HG02852 (cell line): ENCODE results near the gene TNFSF10.
"Not testable (repeated sequence)": the region's sequence is repeated elsewhere in the genome, so short reads cannot be mapped to it uniquely, and the experiment has no call there.

ENCODE experiments used
- ATAC-seq: cut with Tn5 transposase; IDR thresholded peaks from one replicate; pipeline ENCODE4 v1.9.1; 2021; ENCODE audit warnings: mild to moderate bottlenecking, moderate library complexity; ENCODE audit not compliant: unreplicated experiment

Gene TNFSF10

DNA sequence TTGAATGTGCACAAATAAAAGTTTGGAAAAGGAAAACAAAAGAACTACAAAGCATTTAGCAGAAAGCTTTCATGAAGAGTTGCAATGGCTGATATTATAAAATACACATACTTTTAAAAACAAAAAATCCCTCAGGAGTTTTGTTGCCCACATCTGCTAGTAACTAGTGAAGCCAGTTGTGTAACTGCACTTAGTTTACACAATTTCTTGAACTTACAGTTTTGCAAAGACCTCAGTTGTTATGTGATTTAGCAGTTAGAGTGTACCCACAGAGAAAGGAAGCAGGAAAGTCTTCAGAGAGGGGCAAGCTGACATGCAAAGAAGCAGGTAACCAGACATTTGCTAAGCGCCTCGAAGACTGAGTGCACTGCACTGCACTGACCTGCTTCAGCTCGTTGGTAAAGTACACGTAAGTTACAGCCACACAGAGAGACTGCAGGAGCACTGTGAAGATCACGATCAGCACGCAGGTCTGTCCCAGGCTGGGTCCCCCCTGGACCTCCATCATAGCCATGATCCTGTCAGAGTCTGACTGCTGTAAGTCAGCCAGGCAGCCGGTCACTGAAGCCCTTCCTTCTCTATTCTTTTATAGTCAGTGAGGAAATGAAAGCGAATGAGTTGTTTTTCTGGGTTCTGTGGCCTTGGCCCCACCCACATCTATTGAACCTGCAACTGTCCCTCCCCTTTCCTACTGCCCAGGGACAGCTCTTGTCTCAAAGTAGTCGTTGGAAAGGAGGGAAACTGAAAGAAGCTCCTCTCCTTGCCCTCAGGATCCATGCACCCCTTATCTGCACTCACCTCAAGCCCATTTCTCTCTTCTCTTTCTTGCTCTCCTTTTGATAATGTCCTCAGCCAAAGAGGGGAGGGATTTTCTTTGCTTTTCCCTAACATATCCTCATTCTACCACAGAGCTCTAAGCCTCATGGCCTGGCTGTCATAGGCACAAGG is at the start of gene TNFSF10:
Gene TNFSF10, minus strand, starts transcription at position 560 of the 948 bp plus-strand sequence. Its CDS starts 46 bp downstream, at position 514.
- peak; percentile 82 for ATAC-seq

DNA sequence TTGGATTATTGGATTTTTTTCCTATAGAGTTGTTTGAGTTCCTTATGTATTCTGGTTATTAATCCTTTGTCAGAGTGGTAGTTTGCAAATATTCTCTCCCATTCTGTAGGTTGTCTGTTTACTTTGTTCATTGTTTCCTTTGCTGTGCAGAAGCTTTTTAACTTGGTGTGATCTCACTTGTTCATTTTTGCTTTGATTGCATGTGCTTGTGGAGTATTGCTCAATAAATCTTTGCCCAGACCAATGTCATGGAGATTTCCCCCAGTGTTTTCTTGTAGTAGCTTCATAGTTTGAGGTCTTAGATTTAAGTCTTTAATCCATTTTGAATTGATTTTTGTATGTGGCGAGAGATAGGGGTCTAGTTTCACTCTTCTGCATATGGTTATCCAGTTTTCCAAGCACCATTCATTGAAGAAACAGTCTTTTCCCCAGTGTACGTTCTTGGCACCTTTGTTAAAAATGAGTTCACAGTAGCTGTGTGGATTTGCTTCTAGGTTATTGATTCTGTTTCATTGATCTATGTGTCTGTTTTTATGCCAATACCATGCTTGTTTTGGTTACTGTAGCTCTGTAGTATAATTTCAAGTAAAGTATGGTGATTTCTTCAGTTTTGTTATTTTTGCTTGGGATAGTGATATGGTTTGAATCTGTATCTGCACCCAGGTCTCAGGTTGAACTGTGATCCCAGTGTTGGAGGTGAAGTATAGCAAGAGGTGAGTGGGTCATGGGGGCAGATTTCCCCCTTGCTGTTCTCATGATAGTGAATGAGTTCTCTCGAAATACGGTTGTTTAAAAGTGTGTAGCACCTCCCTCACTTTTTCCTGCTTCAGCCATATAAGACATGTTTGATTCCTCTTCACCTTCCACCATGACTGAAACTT is 46.1 kb upstream of the TNFSF10 start:
- no peak for ATAC-seq

DNA sequence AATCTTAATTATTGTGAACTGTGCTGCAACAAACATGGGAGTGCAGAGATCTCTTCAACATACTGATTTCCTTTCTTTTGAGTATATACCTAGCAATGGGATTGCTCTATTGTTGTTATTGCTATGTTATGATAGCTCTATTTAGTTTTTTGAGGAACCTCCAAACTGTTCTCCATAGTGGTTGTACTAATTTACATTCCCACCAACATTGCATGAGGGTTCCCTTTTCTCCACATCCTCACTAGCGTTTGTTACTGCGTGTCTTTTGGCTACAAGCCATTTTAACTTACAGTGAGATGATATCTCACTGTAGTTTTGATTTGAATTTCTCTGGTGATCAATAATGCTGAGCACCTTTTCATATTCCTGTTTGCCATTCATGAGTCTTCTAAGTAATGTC is 45.5 kb upstream of the TNFSF10 start:
- no peak for ATAC-seq

DNA sequence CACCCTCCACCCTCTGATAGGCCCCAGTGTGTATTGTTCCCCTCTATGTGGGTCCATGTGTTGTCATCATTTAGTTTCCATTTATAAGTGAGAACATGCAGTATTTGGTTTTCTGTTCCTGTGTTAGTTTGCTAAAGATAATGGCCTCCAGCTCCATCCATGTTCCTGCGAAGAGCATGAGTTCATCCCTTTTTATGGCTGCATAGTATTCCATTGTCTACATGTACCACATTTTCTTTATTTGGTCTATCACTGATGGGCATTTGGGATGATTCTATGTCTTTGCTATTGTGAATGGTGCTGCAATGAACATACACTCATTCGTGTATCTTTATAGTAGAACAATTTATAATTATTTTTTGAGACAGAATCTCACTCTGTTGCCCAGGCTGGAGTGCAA is 43.6 kb upstream of the TNFSF10 start:
- not testable (repeated sequence) for ATAC-seq

DNA sequence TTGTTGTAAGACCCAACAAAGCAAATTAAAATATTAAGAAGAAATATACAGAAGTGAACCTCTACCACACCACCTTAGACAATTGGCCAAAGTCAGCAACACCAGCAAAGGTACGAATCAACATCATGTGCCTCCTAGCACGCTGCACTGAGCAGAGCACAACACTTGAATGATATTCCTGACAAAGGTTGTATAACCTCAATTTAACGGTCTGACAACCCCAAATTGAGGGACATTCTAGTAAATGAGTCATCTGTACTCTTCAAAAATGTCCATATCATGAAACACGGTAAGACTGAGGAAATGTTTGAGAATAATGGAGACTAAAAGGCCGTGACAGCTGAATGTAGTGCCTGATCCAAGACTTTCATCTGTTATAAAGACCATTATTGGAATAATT is 41.3 kb upstream of the TNFSF10 start:
- no peak for ATAC-seq

DNA sequence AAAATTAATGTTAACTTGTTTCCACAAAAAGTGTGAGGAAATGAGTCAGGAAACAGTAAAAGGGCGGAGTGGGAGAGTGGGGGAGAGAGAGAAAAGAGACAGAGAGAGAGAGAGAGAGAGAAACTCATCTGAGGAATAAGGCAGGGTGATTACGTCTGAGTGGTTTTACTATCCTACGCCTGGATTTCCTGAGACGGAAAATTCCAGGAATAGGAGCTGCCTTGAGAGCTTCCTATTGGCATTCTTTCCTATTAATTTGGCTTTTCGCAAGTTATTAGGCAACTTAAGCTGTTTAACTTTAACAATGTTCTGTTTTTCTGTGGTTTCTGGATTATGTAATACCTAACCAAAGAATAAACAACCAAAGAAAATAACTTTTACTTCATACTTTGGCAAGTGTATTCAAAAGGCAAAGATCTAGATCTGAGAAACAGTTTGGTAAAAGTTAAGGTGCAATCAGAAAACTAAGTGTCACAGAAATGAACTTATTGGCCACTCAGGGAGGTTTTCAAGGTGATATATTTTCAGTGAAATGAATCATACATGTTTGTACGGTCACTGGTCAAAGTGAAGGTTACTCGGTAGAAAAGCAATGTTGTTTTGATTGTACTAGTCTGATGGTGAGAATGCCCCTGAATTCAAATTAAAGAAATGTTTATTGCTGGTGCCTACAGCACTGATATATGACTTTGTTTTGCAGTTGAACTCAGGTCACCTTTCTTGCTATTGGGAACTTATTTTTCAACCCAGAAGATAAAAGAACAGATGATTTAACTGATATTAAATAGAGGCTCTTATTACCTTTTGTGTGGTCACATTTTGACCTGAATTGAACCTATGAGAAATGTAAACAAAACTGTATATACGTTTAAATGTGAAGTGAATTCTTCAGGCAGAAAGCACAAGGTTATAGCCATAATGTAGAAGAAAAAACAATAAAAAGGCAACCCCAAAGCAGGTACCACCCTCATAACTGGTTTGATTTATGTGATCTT is 39.9 kb upstream of the TNFSF10 start:
- ATAC-seq: no peak

DNA sequence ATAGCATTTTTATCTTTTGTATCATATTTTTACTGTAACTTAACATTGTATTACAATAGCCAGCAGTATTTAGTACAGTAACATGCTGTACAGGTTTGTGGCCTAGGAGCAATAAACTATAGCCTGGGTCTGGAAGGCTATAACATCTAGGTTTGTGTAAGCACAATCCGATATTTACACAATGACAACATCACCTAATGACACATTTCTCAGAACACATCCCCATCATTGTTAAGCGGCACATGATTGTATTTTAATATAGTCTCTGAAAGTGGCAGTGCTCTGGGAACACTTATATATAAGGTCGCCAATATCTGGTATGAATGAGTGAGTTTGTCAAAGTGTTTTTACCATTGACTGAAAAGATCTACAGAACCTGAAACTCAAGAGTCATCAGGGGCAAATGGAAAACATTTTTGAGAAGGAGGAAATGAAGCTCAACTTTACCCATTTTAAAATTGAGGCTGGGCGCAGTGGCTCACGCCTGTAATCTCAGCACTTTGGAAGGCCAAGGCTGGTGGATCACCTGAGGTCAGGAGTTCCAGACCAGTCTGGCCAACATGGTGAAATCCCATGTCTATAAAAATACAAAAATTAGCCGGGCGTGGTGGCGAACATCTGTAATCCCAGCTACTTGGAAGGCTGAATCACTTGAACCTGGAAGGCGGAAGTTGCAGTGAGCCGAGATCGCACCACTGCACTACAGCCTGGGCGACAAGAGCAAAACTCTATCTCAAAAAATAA is 38.8 kb upstream of the TNFSF10 start:
- ATAC-seq: no peak

DNA sequence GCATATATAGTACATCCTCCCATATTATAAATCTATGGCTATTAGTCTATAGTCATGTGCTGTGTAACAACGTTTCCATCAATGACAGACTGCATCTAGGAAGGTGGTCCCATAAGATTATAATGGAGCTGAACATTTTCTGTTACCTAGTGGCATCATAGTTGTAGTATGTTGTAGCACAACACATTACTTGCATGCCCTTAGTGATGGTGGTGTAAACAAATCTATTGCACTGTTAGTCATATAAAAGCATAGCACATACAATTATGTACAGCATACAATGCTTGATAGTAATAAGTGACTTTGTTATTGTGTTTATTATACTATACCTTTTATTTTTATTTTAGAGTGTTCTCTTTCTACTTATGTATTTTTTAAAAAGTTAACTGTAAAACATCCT is 37.4 kb upstream of the TNFSF10 start:
- ATAC-seq: no peak

DNA sequence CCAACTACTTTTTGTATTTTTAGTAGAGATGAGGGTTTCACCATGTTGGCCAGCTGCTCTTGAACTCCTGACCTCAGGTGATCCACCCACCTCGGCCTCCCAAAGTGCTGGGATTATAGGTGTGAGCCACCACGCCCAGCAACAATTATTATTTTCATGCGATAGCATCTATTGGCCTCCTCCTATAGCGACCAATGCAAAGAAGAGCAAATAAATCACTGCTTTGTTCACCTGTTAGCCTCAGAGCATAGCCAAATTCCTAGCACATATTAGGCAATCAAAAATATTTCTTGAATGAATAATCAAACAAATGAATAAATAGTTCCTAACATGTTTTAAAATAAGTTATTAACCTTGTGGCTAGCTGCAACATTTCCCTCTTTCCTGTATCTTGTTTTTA is 36.8 kb upstream of the TNFSF10 start:
- no peak for ATAC-seq

DNA sequence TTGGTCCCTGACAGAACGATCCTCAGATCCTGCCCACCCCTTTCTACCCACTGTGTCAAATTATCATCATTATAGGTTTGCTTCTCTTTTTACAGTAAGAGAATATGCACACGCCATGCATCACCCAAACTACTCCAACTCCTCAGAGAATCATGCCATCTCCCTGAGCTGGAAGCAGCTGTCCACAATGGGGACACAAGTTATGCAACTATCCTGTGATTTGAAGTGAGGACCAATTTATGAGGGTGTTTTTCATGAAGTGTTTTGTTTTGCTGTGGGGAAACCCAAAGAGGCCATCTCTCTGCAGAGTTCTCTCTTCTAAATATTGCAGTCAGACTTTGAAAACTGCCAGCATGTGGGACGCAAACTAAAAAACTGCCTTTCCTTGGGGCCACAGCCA is 35.8 kb upstream of the TNFSF10 start:
- no peak for ATAC-seq

DNA sequence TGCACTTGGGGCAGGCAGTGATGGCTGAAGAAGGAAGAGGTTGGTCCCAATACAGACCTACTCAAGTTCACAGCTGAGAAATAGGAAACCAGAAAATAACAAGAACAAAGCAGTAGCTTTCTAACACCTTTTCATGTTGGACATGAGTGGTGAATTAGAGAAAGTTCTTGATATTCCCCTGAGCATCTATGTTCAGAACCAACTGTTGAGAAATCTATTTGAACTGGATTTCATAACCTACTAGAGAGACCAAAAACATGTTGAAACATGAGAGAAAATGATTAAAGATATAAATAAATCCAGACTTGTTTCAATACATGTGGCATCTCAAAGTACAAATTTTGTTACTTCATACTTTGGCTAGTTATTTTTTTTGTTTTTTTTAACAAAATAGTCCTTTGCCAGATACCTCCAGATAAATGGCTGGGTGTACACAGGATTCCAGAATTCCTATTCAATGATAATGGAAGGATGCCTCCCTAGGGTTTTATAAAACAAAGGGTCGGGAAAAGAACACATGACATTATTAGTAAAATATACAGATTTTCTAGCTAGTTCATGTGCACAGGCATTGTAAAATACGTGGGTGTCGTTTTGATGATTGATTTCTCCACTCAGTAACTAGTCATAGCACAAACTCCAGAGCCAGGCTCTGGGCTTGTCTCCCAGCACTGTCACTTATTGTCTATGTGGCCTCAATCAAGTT is 34.4 kb upstream of the TNFSF10 start:
- ATAC-seq: no peak

DNA sequence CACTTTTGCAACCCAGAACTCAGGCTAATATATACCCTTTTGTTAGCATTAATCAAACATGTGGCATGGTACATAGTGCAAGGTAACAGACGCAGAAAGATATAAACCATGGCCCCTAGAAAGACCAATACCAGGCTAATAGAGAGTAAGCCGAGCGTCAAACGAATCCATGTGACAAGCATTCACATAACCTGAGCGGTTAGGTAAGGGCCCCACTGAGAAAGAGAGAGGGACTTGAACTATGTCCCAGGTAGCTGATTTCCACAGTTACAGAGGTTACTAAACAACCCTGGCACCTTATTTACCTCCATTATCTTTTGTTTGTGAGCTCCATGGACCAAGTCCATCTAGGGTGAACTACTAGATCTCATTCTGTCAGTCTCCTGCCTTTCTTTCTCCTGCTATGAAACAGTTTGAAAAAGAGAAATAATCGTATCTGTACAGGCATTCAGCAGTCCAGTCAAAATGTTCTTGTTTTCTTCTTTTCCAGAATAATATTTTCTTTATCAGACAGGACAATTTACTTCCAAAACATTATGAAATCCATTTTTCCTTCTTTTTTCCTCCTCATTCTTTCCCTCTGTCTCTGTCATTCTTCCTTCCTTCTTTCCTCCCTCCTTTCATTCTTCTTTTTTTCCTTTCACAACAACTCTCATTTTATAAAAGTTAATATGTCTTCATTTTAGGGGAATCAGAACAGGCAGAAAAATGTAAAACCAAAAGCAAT is 30.5 kb upstream of the TNFSF10 start:
- ATAC-seq: no peak

DNA sequence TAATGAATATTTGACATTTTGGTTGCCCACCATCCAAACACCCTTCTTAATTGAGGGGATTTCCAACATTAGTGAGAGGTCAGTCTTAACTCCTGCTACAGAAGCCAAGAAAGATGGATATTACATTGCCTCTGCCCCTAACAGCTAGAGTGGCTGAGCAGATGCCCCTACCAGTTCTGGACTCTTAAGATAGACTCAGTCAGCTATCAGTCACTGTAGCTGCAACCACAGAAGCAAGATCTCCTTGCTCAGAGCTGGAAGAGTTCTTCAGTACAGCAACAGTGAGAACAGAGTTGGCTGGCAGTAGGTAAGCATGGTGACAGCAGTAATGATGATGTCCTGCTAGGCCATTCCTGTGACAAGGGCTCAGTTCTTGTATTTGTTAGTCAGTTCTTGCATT is 29.4 kb upstream of the TNFSF10 start:
- ATAC-seq: no peak

DNA sequence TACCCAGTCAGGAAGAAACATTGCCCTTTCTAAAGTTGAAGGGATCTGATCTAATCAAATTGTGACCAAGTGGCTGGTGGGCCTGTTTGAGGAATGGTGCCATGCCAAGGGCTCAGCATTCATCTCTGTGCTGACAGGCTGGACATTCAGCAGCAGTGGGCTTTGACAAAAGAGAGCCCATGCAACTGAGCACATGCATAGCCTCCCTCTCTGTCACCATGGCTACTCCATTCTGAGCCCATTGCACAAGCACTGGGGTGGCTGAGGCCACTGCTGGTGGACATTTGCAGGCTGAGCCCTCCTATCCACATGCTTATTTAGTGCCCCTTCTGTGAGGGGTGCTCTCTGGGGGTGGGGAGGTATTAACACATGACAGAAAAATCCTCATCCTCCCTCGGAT is 28.6 kb upstream of the TNFSF10 start:
- ATAC-seq: no peak

DNA sequence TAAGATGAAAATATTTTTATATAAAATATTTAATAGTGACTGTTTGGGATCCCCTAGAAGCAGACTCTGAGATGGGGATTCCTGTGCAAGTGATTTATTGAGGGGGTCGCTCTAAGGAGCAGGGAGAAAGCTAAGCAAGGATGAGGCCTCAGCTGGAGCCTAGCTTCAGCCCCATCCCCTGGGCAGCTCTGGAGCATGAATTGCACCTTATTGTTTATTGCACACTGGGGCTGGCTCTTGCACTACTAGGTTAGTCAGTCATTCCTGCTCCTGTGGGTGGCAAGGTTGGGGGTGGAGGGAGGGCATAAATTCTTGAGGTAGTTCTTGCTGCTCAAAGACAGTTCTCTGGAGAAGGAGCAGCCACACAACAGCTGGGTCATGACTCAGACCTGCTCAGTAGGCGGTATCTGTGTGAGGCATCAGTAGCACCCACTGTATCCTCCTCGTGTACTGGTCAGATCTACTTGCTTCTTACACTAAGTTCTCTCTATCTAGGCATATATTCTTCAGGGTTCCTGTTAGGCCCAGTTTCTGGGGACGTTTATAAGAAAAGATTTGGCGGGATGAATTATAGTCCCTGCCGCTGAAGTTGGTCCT is 27.2 kb upstream of the TNFSF10 start:
- peak; percentile 89 for ATAC-seq

DNA sequence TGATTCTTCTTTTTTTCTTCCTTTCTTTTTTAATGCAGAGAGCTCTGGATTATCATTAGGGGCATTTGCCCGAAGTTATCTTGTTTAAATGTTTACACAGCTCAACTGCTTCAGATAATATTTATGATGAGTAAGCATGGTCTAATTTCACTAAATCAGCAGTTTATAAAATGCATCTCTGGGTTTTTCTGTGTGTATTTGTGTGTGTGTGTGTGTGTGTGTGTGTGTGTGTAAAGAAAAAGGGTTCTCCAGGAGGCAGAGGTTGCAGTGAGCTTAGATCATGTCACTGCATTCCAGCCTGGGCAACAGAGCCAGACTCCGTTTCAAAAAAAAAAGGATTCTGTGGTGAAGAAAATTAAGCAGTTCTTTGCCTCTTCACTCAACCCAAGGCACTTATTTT is 25.9 kb upstream of the TNFSF10 start:
- no peak for ATAC-seq

DNA sequence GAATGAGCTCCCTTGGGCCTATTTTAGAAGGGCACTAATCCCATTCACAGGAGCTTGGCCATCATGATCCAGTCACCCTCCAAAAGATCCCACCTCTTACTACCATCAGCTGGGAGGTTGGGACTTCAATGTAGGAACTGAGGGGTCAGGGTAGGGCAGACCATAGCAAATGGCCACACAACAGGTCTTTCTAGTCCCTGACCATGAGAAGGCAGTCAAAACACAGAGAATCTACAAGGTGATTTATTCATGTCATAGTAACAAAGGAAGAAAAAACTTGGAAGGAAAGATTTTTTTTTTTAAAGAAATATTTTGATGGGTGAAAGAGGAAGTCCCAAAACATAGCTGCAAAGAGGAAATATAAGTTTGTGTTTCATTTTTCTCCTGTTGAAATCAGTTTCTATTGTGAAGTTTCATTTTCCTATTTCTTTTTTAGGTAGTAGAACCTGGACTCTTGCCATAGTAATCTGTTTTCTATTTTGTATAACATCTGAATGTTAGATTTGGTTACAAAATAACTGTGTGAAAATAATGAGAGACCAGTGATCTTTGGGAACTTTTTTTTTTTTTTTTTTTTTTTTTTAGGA is 23.5 kb upstream of the TNFSF10 start:
- no peak for ATAC-seq

DNA sequence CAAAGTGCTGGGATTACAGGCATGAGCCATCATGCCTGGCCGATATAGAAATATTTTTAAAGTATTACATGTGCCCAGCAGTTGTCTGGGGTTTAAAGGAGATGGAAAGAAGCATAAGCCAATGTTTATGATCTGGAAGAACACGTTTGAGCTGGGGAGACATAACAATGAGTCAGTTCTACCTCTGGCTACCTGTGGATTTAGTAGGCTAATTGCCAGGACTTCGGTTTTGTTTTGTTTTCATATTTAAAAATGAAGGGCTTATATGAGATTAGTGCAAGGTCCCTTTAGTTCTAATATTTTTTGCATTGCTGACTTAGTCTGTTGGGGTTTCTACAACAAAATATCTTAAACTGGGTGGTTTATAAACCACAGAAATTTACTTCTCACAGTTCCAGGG is 22.9 kb upstream of the TNFSF10 start:
- no peak for ATAC-seq
